ENCODE data around the gene SPIN4. TPM values are rescaled to one million over a fixed set of nuclear protein-coding genes. Genes with fewer than 3 reads are reported as not detected.

Gene SPIN4
- total RNA-seq, 1 donor from 2014 or later: 2.7 TPM

DNA sequence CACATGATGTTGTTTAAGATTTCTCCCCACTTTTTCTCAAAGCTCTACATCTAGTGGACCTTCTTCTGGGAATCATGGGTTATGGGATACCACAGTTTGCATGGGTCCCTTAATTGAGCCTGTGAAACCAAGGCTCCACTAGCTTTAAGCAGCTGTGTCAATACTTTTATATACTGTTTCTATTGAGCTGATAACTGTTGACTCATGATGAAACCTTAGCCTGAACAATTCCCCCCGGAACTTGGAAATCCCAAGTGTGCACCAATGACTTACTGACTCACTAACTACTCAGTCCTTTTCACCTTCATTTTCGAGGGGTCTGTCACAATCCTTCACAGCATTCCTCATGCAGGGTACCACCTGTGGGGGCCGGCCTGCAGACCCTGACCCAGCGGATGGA, 12.7 kb upstream of the SPIN4 start:
- H3K36me3 ChIP-seq (ENCODE audit: control insufficient read depth, insufficient read depth, low read length): no peaks in the 10 kb centered on the region
- no peak overlapping the region for H3K4me3 ChIP-seq (ENCODE audit: low read depth, low read length)
- no peak for DNase-seq (ENCODE audit: low read depth)
- TF ChIP-seq, protein P1, sequence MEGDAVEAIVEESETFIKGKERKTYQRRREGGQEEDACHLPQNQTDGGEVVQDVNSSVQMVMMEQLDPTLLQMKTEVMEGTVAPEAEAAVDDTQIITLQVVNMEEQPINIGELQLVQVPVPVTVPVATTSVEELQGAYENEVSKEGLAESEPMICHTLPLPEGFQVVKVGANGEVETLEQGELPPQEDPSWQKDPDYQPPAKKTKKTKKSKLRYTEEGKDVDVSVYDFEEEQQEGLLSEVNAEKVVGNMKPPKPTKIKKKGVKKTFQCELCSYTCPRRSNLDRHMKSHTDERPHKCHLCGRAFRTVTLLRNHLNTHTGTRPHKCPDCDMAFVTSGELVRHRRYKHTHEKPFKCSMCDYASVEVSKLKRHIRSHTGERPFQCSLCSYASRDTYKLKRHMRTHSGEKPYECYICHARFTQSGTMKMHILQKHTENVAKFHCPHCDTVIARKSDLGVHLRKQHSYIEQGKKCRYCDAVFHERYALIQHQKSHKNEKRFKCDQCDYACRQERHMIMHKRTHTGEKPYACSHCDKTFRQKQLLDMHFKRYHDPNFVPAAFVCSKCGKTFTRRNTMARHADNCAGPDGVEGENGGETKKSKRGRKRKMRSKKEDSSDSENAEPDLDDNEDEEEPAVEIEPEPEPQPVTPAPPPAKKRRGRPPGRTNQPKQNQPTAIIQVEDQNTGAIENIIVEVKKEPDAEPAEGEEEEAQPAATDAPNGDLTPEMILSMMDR (IDR thresholded peaks at IDR 0.05; ENCODE audit: insufficient read depth, low read length, poor library complexity, severe bottlenecking): no peak
- no peaks in the 10 kb centered on the region for H3K27me3 ChIP-seq (ENCODE audit: control insufficient read depth, insufficient read depth, low read length)

DNA sequence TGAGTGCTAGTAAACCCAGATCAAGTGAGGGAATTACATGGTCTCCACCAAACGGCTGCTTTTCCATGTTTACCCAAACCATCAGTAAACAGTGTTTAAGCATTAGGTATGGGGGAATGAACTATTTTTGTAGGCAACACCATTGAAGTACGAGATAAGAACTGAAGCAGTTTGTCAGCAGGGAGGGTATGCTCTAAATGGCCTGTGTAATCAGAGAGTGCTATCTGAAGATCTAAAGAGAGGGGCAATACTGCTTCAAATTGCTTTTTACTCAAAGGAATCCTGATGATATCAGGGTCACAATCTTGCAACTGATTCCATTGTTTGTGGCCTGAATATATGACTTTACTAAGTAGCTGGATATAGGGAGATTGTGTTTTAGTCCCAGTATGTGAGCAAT, 10.4 kb upstream of the SPIN4 start:
- no peak for DNase-seq (ENCODE audit: low read depth)
- Histone ChIP-seq H3K4me3 (ENCODE audit: low read depth, low read length) (no peak overlapping the region), H3K27me3 (ENCODE audit: control insufficient read depth, insufficient read depth, low read length) (no peaks in the 10 kb centered on the region), H3K36me3 (ENCODE audit: control insufficient read depth, insufficient read depth, low read length) (no peaks in the 10 kb centered on the region)
- TF ChIP-seq, protein P1 (IDR thresholded peaks at IDR 0.05; ENCODE audit: insufficient read depth, low read length, poor library complexity, severe bottlenecking): no peak

DNA sequence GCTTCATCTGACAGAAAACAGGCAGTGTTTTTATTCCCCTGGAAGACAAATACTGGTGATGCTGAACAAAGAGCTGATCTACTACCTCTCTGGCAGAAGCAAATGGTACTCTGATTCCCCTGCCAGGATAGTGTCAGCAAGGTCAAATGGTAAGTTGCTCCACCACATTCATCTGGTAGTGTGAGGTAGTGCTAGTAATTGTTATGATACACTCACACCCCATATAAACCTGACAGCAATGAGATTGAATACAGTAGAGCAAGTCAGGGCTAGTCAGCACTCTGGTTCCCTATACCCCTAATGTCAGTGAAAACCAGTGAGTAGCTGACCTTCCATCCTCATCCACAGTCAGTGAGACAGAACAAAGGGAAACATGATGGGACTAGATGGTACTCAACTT, 3.4 kb upstream of the SPIN4 start:
- H3K36me3 ChIP-seq (ENCODE audit: control insufficient read depth, insufficient read depth, low read length): no peaks in the 10 kb centered on the region
- no peak for DNase-seq (ENCODE audit: low read depth)

DNA sequence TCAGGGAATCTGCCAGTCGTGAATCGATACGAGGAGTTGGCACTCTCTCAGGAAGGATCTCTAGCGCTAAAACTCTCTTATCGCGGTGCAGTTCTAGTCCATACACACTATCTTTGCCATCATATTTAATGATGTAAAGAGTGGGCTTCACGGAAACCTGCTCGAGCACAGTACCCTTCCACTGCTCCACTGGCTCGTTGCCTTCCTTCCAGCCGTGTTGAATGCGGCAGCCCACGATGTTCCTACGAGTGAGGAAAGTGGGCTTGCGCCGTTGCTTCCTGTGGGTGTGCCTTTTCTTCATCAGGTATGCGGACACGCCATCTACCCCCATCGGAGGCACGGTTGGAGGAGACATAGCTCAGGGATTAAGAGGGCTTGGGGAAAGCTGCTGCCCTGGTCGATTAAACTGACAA, 661 bp downstream of the SPIN4 start:
- Histone ChIP-seq H3K27me3 (ENCODE audit: control insufficient read depth, insufficient read depth, low read length) (no peaks in the 10 kb centered on the region), H3K36me3 (ENCODE audit: control insufficient read depth, insufficient read depth, low read length) (no peaks in the 10 kb centered on the region), H3K4me3 (ENCODE audit: low read depth, low read length) (peak overlapping the region; percentile 59)
- TF ChIP-seq, protein P1 (IDR thresholded peaks at IDR 0.05; ENCODE audit: insufficient read depth, low read length, poor library complexity, severe bottlenecking): no peak
- DNase-seq (ENCODE audit: low read depth): no peak

More for the DNA sequence above, 3.4 kb upstream of the SPIN4 start:
- Histone ChIP-seq H3K27me3 (ENCODE audit: control insufficient read depth, insufficient read depth, low read length) (no peaks in the 10 kb centered on the region), H3K4me3 (ENCODE audit: low read depth, low read length) (no peak overlapping the region)
- TF ChIP-seq, protein P1 (IDR thresholded peaks at IDR 0.05; ENCODE audit: insufficient read depth, low read length, poor library complexity, severe bottlenecking): no peak

DNA sequence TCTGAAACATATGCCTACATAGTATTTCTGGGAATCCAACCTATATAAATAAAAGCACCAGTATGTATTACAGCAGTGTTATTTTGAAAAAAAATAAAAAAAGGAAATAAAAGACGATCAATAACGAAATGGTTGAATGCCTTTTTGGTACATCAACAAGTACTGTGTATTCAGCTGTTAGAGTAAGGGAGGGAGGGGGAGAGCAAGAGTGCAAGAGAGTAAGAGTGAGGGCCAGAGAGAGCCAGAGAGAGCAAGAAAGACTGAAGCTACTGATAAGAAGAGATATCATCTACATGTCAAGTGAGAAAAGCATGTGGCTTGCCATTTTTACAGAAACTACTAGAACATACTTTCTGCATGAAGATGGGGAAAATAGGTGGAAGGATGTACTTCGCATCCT, 1.8 kb downstream of the SPIN4 start:
- Histone ChIP-seq H3K4me3 (ENCODE audit: low read depth, low read length) (no peak overlapping the region), H3K36me3 (ENCODE audit: control insufficient read depth, insufficient read depth, low read length) (no peaks in the 10 kb centered on the region), H3K27me3 (ENCODE audit: control insufficient read depth, insufficient read depth, low read length) (no peaks in the 10 kb centered on the region)
- DNase-seq (ENCODE audit: low read depth): no peak
- TF ChIP-seq, protein P1 (IDR thresholded peaks at IDR 0.05; ENCODE audit: insufficient read depth, low read length, poor library complexity, severe bottlenecking): no peak

DNA sequence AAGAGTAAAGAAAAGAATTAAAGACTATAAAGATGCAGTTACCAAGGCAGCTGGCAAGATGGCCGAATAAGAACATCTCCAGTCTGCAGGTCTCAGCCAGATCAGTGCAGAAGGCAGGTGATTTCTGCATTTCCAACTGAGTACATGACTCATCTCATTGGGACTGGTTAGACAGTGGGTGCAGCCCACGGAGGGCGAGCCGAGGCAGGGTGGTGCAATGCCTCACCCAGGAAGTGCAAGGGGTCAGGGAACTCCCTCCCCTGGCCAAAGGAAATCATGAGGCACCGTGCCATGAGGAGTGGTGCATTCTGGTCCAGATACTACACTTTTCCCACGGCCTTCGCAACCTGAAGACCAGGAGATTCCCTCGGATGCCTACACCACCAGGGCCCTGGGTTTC, 20.5 kb downstream of the SPIN4 start:
- no peak overlapping the region for H3K4me3 ChIP-seq (ENCODE audit: low read depth, low read length)
- H3K36me3 ChIP-seq (ENCODE audit: control insufficient read depth, insufficient read depth, low read length): no peaks in the 10 kb centered on the region
- TF ChIP-seq, protein P1 (IDR thresholded peaks at IDR 0.05; ENCODE audit: insufficient read depth, low read length, poor library complexity, severe bottlenecking): no peak
- H3K27me3 ChIP-seq (ENCODE audit: control insufficient read depth, insufficient read depth, low read length): no peaks in the 10 kb centered on the region
- DNase-seq (ENCODE audit: low read depth): no peak
